ENCODE data around the gene CDH23. TPM values are rescaled to one million over a fixed set of nuclear protein-coding genes. Genes with fewer than 3 reads are reported as not detected.

CDH23 gene
- total RNA-seq, 1 experiment from 2014 or later = 0.34 TPM

GRCh38 chr10:71805776-71806703, 409.3 kb downstream of the CDH23 start:
- Histone ChIP-seq H3K9me3 (no peaks in the 10 kb centered on the region), H3K4me1 (no peaks in the 10 kb centered on the region), H3K36me3 (ENCODE audit: control insufficient read depth, insufficient read depth, low read length) (no peaks in the 10 kb centered on the region), H3K27me3 (replicated peaks; ENCODE audit: control insufficient read depth, insufficient read depth, low read length) (no peaks in the 10 kb centered on the region), H3K4me3 (ENCODE audit: low read depth, low read length) (no peak overlapping the region)
- intact Hi-C loops (cut with micrococcal nuclease; ENCODE audit: unreplicated experiment) = no loop called here
- DNase-seq = no peak
- BruUV-seq (replicated peaks) = no TSS peak
- Mint-ChIP-seq H3K4me1 (ENCODE audit: low read depth, unreplicated experiment) (no peaks in the 10 kb centered on the region), H3K27ac (ENCODE audit: unreplicated experiment) (no peak overlapping the region), H3K36me3 (ENCODE audit: insufficient read depth, unreplicated experiment) (peaks cover 25% of the 10 kb centered on the region), H3K9me3 (ENCODE audit: unreplicated experiment) (no peaks in the 10 kb centered on the region), H3K27me3 (ENCODE audit: insufficient read depth, unreplicated experiment) (no peaks in the 10 kb centered on the region), H3K4me3 (ENCODE audit: unreplicated experiment) (no peak overlapping the region)
- ChIA-PET CTCF (interaction anchor here (0.6 kb wide), 1 partner anchor 97 kb away, joined by 5 read pairs; no protein-coding TSS in a partner anchor), POLR2A (interaction anchor here (0.6 kb wide), 1 partner anchor 32 kb away, joined by 3 read pairs; no protein-coding TSS in a partner anchor)
- TF ChIP-seq CTCF (IDR thresholded peaks at IDR 0.05; ENCODE audit: insufficient read depth in 1 of 2, low read depth in 1 of 2, low read length in 1 of 2, severe bottlenecking in 1 of 2, unreplicated experiment in 1 of 2) = no peak

- CTCF ChIA-PET = interaction anchor here (0.6 kb wide), 1 partner anchor 97 kb away, joined by 5 read pairs; no protein-coding TSS in a partner anchor
- Mint-ChIP-seq H3K4me3 (ENCODE audit: unreplicated experiment) (no peak overlapping the region), H3K27ac (ENCODE audit: unreplicated experiment) (no peak overlapping the region), H3K9me3 (ENCODE audit: unreplicated experiment) (no peaks in the 10 kb centered on the region), H3K27me3 (ENCODE audit: insufficient read depth, unreplicated experiment) (no peaks in the 10 kb centered on the region), H3K36me3 (ENCODE audit: insufficient read depth, unreplicated experiment) (peaks cover 32% of the 10 kb centered on the region), H3K4me1 (ENCODE audit: low read depth, unreplicated experiment) (no peaks in the 10 kb centered on the region)
- intact Hi-C loops (cut with micrococcal nuclease; ENCODE audit: unreplicated experiment) = no loop called here
- no peak for DNase-seq
- TF ChIP-seq CTCF (IDR thresholded peaks at IDR 0.05; ENCODE audit: insufficient read depth in 1 of 2, low read depth in 1 of 2, low read length in 1 of 2, severe bottlenecking in 1 of 2, unreplicated experiment in 1 of 2) = no peak
- no peaks in the 10 kb centered on the region for H3K9me3 ChIP-seq
- POLR2A ChIA-PET = interaction anchor here (0.6 kb wide), 1 partner anchor 33 kb away, joined by 3 read pairs; no protein-coding TSS in a partner anchor
- H3K27me3 ChIP-seq (replicated peaks; ENCODE audit: control insufficient read depth, insufficient read depth, low read length) = no peaks in the 10 kb centered on the region
- no TSS peak for BruUV-seq (replicated peaks)
- no peaks in the 10 kb centered on the region for H3K36me3 ChIP-seq (ENCODE audit: control insufficient read depth, insufficient read depth, low read length)
- no peak overlapping the region for H3K4me3 ChIP-seq (ENCODE audit: low read depth, low read length)
- H3K4me1 ChIP-seq = no peaks in the 10 kb centered on the region
These were observed 410.2 kb downstream of the CDH23 start for GRCh38 chr10:71806704-71807556.

Data from Caco-2 (cell line).